Prostate gland (tissue), 2 donors: Measurements from ENCODE around the gene CREG1. TPM values are rescaled to one million over a fixed set of nuclear protein-coding genes. Genes with fewer than 3 reads are reported as not detected.

ENCODE experiments used
- DNase-seq: peaks from one replicate; pipeline ENCODE4 v3.0.0-alpha.2; 2019; ENCODE audit warnings: low spot score
- H3K27ac ChIP-seq, 2 donors: fragments of 200-600 bp; sonication (generic); 2 replicates each; pipeline ENCODE4 v1.5.1; 2017 to 2019
- H3K27me3 ChIP-seq: fragments of 200-600 bp; sonication (generic); replicated peaks from 2 replicates; pipeline ENCODE4 v1.5.1; 2019; ENCODE audit not compliant: insufficient read depth
- H3K36me3 ChIP-seq, 2 donors: fragments of 200-600 bp; sonication (generic); 1 replicate in 1 of 2; 2 replicates in 1 of 2; pipeline versions ENCODE4 v1.5.1 to v1.8.1; 2017 to 2019
- H3K4me1 ChIP-seq: fragments of 200-600 bp; sonication (generic); replicated peaks from 2 replicates; pipeline ENCODE4 v1.5.1; 2019
- H3K4me3 ChIP-seq, 2 donors: fragments of 200-600 bp; sonication (generic); 2 replicates each; pipeline ENCODE4 v1.5.1; 2017 to 2019
- H3K9me3 ChIP-seq: fragments of 200-600 bp; sonication (generic); 2 replicates; pipeline ENCODE4 v1.5.1; 2017
- POLR2A ChIP-seq: fragments of 450-650 bp; IDR thresholded peaks from one replicate; pipeline ENCODE4 v1.6.1; 2016; ENCODE audit warnings: antibody characterized with exemption, mild to moderate bottlenecking
- POLR2AphosphoS5 ChIP-seq: sonication (generic); formaldehyde crosslinking; IDR thresholded peaks from one replicate; pipeline ENCODE4 v1.6.1; 2017; ENCODE audit warnings: antibody characterized with exemption
- WGBS: methylation state at CpG from one replicate; pipeline ENCODE4 v1.1.5; 2018; 5-methylcytosine and 5-hydroxymethylcytosine counted together
- intact Hi-C: fragments of 100-400 bp; cut with DNase I; formaldehyde crosslinking; loops from one replicate; pipeline ENCODE4 v1.14.2; 2022
- total RNA-seq, 2 donors: library from RNA; depleted of rRNA; stranded (reverse); fragments of >200 nt; gene quantifications; one replicate each; pipeline ENCODE4 v1.1.0, GENCODE V29; 2016
- TF ChIP-seq, protein P1 (sequence below), 4 experiments: fragments of 200-600 bp in 2 of 4; fragments of 450-650 bp in 2 of 4; sonication (generic) in 2 of 4; IDR thresholded peaks; 1 replicate in 3 of 4; 2 replicates in 1 of 4; pipeline ENCODE4 v1.5.1; 2016 to 2019; ENCODE audit warnings: antibody characterized with exemption in 4 of 4, mild to moderate bottlenecking in 2 of 4, moderate library complexity in 2 of 4

Gene CREG1
- total RNA-seq: 100 to 1,000 TPM; 132 to 204 TPM

DNA sequence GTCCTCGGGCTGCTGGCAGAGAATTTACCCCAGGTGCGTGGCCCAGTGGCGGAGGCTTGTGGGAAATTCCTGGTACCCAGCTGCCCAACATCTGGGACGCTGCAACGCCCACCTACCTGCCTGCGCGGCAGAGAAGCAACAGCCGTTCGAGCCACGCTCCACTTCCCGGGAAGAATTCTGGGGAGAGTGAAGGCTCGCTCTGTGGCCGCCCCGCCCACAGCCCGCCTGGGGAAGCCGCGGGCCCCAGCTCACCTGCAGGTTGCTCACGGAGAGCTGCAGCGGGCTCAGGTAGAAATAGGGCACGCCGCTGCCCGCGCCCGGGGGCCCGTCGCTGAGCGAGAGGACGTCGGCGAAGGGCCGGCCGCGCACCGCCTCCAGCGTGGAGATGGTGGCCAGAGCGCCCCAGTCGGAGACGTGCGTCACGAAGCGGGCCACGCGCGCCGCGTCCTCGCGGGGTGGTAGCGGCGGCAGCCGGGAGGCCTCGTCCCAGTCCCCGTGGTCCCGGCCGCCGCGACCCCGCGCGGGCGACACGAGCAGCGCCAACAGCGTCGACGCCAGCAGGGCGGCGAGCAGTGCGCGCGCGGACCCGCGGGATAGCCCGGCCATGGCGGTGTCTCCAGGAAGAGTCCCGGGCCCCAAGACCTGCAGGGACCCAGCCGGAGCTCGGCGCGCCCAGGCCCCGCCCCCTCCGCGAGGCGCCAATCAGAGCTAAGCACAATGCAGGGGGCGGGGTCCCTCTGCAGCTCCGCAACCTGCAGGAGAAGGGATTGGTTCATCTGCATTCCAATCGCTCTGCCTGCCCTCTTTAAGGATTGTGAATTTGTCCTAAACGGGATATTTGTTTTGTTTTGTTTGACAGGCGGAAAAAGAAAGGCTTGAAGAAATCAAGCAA is at the start of gene CREG1:
Gene CREG1 (minus strand): TSS at position 627 of the 892 bp plus-strand sequence.
- Histone ChIP-seq H3K4me1 (no peaks in the 10 kb centered on the region), H3K27me3 (no peaks in the 10 kb centered on the region), H3K4me3 (peak within 1 kb of the TSS; percentile 83 to 86), H3K9me3 (no peaks in the 10 kb centered on the region), H3K27ac (peak within 1 kb of the TSS; percentile 82 to 89), H3K36me3 (no peaks in the 10 kb centered on the region)
- TF ChIP-seq, protein P1, sequence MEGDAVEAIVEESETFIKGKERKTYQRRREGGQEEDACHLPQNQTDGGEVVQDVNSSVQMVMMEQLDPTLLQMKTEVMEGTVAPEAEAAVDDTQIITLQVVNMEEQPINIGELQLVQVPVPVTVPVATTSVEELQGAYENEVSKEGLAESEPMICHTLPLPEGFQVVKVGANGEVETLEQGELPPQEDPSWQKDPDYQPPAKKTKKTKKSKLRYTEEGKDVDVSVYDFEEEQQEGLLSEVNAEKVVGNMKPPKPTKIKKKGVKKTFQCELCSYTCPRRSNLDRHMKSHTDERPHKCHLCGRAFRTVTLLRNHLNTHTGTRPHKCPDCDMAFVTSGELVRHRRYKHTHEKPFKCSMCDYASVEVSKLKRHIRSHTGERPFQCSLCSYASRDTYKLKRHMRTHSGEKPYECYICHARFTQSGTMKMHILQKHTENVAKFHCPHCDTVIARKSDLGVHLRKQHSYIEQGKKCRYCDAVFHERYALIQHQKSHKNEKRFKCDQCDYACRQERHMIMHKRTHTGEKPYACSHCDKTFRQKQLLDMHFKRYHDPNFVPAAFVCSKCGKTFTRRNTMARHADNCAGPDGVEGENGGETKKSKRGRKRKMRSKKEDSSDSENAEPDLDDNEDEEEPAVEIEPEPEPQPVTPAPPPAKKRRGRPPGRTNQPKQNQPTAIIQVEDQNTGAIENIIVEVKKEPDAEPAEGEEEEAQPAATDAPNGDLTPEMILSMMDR (IDR thresholded peaks at IDR 0.05): peak in 2 of 4 experiments; percentile 36 to 38
- TF ChIP-seq POLR2AphosphoS5: peak; percentile 91
- TF ChIP-seq POLR2A: peak; percentile 95
- under 1% methylated on average over 87 of the region's 90 CpGs for WGBS
- peak; percentile 96 for DNase-seq
- intact Hi-C loops: loop anchor here (5.0 to 10.0 kb wide), 2 partner anchors 251 to 486 kb away; no protein-coding TSS in a partner anchor

DNA sequence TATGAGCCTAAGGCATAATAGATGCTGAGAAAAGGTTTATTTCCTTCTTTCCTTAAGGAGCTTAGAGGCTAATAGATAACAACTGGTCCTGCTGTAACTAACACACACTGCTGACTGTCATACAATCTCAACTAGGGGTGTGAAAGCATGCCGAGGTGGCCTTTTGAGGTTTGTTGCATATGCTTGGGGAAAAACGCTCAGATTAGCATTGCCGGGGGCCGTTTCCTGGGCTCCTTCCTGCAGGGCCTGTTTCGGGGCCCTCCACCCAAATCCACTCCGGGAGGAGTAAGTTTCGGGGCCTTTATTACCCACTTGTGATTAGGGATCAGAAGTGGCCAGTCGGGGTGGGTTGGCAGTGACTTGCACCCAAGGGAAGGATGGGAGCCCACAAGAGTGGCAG is 49.3 kb upstream of the CREG1 start:
- TF ChIP-seq POLR2AphosphoS5 (no peak), POLR2A (no peak)
- TF ChIP-seq, protein P1 (IDR thresholded peaks at IDR 0.05): no peak
- DNase-seq: no peak

DNA sequence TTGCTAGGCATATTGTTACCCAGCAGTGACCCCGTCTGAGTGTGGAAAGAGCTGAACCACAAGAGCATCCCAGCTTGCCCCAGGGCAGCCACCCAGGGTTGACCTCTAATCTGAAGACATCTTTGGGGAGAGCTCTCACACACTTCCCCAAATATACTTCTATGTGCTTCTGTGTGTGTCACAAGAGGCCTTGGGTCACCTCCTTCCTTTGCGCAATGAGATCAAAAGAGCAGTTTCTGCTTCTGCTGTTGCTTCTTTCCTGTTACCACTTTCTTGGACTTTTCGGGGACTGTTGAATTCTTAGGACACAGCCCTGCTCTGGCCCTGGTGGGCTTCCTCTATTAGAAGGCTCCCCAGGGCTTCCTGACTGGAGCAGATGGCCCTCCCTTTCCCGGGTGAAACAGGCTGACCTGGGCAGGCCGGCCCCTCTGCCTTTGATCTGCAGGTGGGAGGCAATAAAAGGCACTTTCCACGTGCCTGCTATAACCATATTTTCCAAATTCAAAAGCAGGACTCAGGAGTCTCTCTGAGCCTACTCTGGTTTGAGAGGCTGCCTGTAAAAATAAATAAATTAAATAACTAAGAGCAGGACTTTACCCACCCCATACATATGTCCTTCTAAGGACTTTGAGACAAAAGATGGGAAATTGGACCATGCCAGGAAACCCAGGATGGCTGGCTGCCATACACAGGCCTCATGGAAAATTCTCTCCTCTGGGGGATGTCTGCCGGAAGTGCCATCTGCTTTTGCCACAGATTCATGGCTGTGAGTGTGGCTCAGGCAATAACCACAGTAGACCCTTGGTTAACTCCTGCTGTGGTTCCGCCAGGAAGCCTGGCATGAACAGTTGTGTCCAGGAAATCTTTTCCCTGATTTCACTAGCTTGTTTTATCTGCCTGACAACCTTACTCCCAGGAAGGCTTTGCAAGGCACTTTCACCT is 48.2 kb upstream of the CREG1 start:
- Histone ChIP-seq H3K36me3 (no peaks in the 10 kb centered on the region), H3K9me3 (no peaks in the 10 kb centered on the region), H3K4me1 (no peaks in the 10 kb centered on the region), H3K27ac (no peak overlapping the region), H3K4me3 (no peak overlapping the region), H3K27me3 (no peaks in the 10 kb centered on the region)
- intact Hi-C loops: loop anchor here (2.0 kb wide), 1 partner anchor 87 kb away; no protein-coding TSS in a partner anchor
- DNase-seq: no peak
- TF ChIP-seq POLR2AphosphoS5: no peak
- TF ChIP-seq POLR2A: no peak
- TF ChIP-seq, protein P1 (IDR thresholded peaks at IDR 0.05): no peak
- WGBS: 63% methylated on average over 8 of the region's 8 CpGs

More for the DNA sequence above, 49.3 kb upstream of the CREG1 start:
- H3K4me1 ChIP-seq: no peaks in the 10 kb centered on the region
- no peak overlapping the region for H3K4me3 ChIP-seq
- H3K27ac ChIP-seq: no peak overlapping the region
- no peaks in the 10 kb centered on the region for H3K36me3 ChIP-seq
- WGBS: 88% methylated on average over 8 of the region's 8 CpGs
- intact Hi-C loops: loop anchor here (2.0 kb wide), 1 partner anchor 86 kb away; no protein-coding TSS in a partner anchor
- no peaks in the 10 kb centered on the region for H3K27me3 ChIP-seq
- H3K9me3 ChIP-seq: no peaks in the 10 kb centered on the region

DNA sequence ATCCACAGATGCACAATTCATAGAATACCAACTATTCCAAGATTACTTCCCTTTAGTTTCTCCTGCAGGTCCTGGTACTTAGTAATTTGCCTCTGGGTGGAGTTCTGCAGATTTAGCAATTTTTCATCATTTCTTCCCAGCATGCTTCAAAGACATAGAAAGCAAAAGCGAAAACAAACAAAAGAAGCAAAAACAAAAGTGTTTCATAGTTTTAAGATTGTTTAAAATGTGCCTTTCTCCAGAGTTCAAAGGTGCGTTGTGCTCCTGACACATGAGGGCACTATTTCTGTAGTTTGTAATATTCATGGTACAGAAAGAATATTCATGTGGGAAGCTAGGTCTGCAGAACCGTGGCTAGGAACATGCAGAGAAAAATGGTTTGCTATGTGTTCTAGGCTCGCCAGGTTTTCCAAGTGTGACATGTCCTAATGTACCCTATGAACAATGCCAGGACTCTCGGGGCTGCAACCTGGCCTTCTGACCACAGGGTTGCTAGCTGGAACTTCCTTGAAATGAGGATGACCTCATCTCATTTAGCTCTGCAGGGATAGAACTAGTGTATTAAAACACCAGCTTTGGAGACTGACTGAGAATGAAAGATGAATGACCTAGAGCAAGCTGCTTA is 46.5 kb upstream of the CREG1 start:
- Histone ChIP-seq H3K27ac (no peak overlapping the region), H3K36me3 (no peaks in the 10 kb centered on the region)
- intact Hi-C loops: no loop called here

More for the DNA sequence above, 46.5 kb upstream of the CREG1 start:
- 24% methylated on average over 5 of the region's 5 CpGs for WGBS
- TF ChIP-seq, protein P1 (IDR thresholded peaks at IDR 0.05): peak in 3 of 4 experiments; percentile 35 to 64 (median 54)
- TF ChIP-seq POLR2AphosphoS5 (peak; percentile 10), POLR2A (no peak)
- no peak for DNase-seq
- H3K4me3 ChIP-seq: no peak overlapping the region
- no peaks in the 10 kb centered on the region for H3K27me3 ChIP-seq
- H3K9me3 ChIP-seq: no peaks in the 10 kb centered on the region
- no peaks in the 10 kb centered on the region for H3K4me1 ChIP-seq
